SKM-1 (cell line): ENCODE measurements around the gene HIGD2A.
A peak's percentile ranks its signal among the peaks of the same experiment; 100 is the strongest.

Experiments used
- DNase-seq: peaks from one replicate; lab custom pipeline; 2025; ENCODE audit not compliant: unreplicated experiment; lab: John Stamatoyannopoulos, UW

The HIGD2A gene, protein sequence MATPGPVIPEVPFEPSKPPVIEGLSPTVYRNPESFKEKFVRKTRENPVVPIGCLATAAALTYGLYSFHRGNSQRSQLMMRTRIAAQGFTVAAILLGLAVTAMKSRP

DNA sequence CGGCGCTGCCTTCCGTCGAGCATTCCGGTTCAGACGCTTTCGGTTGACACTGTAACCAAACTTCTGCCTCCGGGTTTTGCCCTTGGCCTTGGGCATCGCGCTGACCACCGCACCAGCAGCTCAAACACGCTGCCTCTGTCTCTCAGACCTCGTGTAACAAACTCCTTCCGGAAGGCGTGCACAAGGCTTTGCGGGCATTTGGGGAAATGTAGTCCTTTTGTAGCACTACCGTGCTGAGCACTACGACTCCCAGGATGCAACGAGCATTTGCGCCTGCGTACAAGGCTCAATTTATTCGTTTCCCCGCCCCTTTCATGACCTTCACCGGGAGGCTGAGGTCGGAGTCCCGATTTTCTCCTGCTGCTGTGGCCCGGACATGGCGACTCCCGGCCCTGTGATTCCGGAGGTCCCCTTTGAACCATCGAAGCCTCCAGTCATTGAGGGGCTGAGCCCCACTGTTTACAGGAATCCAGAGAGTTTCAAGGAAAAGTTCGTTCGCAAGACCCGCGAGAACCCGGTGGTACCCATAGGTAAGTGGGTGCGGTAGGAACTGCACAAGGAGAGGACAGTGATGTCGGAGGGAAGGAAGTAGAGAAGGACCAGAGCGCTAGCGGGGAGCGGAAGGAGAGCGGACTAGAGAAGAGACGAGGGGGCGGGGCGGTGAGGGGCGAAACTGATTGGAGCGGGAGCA, at the start of gene HIGD2A, which contains the start of gene NOP16:
TSS of gene HIGD2A (plus strand) at position 308 of the 691 bp plus-strand sequence. CDS start at position 377, 69 bp downstream.
TSS of gene NOP16 (minus strand) at position 155 of the 691 bp plus-strand sequence. CDS start at position 96, 59 bp downstream.
- peak; percentile 99 for DNase-seq

DNA sequence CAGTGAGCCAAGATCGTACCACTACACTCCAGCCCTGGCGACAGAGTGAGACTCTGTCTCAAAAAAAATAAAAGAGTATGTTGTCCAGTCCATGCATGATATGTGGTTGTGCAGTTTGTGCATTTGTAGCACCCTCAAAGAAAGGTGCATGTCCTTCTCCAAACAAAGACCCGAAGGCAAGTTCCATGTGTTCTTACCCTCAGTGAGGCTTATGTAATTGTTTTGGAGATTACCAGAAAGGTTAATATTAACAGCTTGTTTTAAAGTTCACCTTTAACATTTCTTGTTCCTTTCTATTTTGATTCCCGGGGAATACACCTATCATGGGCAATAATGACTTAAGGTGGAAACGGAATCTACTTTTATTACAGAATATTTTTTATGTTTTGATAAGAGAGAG, 49.2 kb upstream of the HIGD2A start:
- DNase-seq: no peak

DNA sequence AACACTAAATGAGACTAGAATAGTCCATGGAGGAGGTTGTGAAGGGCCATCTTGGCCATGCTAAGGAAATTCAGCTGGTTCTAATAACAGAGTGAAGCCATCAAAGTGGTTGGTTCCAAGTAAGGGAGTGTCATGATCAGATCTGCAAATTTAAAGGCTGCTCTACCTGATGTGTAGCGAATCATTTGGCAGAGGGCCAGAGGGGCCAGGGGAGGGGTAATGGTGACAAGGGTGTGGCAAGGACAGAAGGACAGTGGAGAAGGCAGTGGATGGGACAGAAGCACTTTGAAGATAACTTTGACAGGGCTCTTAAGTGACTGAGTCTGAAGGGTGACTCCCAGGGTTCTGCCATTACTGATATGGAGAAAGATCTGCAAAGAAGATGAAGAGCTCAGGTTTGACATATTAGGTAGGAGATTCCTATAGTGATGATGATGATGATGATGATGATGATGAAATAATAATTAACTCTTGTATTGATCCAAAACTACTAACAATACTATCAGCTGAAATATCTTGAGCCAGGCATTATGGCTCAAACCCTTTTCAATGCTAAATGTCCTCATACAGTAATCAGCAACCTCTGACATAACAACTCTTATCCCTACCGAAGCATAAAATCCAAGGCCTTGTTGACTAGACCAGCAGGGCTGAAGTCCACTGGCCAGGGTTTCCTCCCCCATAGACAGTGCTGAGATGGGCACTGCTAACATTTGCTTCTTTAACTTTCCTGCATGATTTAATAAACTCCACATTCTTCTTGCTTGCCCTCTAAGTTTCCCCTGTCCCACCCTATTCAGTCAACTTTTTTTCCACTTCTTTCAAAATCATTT, 47.0 kb upstream of the HIGD2A start:
- DNase-seq: no peak

DNA sequence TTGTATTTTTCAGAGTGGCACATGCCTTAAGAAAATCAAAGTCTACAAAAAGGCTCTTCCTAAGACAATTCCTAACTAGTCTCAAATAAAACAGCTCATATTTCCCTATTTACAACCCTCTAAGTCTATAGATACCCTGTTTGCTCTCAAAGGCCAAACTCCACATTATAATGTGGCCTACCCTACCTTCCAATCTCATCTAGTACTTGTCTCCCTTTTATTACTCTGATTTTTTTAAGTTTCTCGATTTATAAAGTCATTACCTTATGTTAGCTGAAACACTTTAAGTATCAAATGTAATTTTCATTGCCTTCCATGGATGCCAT, 46.4 kb upstream of the HIGD2A start:
- DNase-seq: no peak

DNA sequence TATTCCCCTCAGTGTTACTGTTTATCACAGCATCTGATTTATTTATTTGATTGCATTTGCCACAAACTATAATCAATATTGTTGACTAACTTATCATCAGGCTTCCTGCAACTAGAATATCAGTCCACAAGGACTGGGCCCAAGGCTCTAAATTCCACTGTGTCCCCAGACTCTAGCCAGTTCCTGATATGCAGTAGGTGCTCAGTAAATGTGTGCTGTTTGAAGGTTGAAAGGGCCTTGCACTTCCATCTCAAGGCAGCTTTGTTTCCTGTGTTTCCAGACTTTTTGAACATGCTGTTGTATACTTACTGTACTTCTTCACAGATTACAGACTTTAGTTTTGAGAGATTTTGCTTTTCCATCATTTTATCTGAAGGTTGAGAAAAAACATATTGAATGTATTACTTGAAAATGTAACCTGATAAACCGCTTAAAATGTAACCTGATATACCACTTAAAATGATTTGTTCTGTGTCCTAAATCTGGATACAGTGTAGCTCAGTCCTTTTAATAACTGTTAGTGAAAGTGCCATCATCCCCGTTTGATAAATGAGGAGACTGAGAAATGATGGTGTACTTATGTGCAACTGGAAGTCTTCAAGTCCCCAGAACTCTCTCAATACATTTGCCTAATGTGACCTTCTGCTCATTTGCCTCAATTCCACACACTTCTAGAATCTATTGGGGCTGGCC, 45.6 kb upstream of the HIGD2A start:
- no peak for DNase-seq

DNA sequence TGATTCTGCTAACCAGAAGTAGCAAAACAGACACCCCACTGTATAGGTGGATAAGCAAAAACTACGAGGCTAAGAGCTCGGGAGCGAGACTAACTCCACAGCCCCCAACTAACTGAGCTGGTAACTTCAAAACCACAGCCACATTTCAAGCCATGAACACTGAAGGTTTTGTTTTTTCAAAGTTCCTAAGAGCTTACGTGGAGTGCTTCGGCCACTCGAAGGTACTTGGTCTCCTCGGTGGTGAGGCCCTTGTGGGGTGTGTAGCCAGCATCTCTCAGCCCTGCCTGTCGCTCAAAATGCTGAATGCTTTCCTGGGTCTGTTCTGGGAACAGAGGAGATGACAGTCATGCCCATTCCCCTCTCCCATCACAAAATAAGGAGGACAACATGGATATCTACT, 38.1 kb upstream of the HIGD2A start:
- no peak for DNase-seq

DNA sequence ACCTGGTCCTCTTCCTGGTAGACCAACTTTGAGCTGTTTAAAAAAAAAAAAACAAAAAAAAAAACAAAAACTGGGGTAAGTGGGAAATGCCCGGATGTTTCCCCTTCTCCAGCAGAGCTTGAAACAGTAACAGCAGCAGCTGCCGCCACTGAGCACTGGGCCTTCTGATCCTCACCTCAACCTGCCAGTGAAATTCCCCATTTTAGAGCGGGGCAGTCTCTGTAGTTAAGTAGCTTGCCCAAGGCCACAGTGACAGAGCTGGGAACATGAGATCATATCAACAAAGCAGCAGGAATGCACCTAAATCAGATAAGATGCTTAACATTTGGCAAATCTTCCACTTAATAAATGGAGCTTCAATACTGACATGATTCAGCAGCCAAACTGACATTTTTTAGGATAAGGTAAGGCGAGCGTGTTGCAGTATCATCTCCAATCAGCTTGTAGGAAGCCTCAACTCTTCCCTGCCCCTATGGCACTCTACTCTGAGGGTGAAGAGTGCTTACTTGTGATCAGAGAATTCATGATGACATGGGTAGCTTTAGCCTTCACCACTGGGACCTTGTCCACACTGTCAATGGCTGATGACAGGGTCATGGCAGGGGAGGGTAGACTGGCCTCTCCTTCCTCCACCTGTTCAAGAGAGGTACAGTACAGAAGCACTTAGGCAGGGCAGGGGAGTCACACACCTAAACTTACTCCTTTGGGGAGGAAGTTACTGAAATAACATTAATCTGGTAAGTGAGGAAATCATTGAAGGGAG, 36.3 kb upstream of the HIGD2A start:
- no peak for DNase-seq

DNA sequence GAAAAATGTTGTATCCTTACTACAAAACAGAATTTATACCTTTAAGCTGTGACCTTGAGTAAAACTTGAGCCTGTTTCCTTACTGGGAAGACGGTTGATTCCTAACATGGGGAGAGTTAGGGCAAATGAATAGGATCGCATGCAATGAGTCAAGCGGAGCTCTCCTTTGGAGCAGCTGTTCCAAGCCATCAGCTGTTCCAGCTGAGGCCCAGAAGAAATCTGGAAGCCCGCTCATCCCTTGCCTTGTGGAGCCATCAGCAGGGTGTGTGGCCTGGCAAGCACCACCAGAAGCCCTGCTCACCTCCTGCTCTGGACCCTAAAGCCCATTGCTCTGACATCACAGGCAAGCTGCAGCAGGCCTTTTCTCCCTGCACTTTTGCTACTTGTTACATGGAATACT, 35.0 kb upstream of the HIGD2A start:
- no peak for DNase-seq

DNA sequence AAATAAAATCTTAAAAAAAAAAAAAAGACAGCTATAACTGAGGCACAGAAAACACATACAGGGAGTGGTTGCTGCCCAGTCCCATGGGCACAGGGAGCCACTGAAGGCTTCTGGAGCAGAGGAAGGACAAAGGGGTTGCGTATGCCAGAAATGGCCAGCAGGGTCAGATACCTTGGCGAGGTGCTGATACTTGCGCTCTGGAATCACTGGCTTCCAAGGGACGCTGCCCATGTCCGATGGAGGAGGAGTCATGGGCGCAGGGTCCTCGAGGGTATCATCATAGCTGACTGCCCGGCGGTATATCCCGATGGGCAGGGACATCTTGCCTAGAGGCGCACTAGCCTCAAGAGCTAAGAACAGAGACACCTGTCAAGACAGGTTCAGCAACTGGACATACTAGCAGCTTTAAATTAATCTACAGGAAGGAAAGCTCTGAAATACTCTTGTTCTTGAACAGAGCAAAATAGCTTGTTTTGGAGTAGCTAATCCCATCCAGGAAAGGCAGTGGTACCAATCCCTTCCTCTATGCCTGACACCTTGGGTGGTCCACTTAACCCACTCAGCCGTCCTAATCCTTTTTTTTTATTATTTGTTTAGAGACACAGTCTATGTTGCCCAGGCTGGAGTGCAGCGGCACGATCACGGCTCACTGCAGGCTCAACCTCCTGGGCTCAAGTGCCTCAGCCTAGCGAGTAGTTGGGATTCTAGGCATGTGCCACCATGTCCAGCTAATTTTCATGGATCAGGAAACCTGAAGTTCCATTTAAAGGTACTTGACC, 33.0 kb upstream of the HIGD2A start:
- no peak for DNase-seq

DNA sequence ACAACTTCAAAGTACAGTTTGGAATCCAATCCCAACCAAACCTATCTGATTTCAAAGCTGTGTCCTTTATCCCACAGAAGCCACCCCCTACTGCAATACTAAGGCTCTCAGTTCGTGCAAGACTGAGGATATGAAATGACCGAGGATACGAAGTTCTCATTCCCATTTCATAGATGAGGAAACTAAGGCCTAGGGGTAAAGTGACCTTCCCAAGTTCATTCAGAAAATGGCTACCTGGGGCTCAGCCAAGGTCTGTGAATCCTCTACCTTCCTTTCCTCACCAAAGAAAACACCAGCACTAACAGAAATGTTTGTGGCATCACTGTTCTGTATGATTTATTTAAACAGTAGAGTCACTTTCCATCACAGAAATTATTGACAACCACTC, 32.4 kb upstream of the HIGD2A start:
- no peak for DNase-seq

DNA sequence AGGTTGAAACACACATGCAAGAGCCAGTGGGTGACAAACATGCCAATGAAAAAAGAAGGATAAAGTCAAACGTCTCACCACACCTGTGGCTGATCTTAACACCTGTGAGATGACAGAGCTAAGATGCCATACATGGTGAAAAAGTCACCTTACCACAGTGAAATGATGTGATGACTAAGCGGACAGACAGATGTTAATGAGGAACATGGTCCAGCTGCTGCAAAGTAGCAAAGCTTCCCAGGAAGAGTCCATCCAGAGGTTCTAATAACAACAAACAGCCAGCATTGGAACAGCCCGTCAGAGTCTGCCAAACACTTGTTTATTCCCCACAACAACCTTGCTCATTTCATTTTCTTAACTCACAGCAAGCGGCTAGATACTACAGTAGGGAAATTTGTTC, 28.9 kb upstream of the HIGD2A start:
- no peak for DNase-seq

DNA sequence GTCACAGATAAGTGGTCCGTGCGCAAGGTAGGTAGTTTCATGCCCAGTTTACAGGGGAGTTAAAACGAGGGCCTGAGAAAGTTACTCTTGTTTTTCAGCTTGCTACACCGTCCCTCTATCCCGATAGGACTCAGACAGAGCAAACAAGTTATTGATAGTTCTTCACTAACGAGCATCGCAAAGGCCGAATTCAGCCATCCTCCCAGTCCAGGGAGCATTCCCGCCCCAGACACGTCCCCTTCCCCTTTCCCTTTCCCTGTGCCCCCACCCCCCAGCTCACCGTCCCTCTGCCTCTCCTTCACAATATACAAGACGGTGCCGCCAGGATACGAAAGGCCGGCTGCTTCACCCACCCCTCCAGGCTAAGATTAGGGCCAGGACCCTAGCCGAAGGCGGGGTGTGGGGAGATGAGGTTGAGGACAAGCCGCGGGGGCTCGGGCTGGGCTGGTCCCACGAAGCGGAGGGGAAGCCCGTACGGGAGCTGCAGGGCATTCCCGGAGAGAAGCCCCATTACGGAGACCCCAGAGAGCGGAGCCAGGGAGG, 27.6 kb upstream of the HIGD2A start:
- peak; percentile 5 for DNase-seq

DNA sequence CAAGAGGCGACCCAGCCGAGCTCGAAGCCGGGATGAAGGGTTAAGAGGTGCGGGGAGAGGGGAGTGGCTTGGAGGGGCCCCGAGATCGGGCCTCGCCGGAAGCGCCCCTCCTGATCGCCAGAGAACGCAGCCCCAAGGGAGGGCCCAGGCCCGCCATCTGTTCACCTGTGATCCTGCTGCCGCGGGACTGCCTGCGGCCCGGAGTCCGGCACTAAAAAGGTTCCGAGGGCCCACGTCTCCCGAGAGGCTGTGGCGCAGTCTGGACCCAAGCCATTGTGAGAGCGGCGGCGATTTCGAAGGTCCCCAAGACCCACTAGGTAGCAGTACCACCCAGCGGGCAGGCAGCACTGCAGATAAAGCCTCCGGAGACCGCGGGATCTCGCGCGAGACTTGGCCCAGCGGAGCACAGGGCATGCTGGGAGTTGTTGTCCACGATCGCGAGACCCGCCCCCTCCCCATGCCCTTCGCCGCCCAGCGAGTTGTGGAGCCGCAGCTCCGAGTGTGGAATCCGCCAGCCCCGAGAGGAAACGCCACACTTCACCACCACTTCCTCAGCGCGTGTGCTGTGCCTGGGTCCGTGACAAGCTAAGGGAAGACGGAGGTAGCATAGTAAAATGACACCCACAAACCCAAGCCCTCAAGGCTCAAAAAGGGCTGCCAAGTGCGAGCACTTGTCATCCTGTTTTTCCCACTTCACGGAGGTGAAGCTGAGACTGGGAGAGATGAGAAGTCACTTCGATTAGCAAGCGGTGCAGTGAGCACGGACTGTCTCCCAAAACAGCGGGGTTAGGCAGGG, 26.9 kb upstream of the HIGD2A start, which contains the start of gene KIAA1191:
TSS of gene KIAA1191 (minus strand) at position 328 of the 796 bp plus-strand sequence. CDS start 2,256 bp downstream, outside the sequence.
- DNase-seq: peak; percentile 83

DNA sequence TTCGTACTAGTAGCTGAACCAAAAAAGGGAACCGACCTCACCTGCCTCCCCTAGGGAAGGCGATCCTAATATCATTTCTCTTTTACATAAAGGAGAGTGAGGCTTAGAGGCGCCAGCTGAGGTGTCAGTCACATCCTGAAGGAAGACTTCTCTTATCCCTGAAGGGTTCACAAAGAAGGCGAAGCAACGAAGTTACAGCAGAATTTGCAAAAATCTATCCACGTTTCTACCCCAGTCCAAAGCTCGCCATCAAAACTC, 26.4 kb upstream of the HIGD2A start:
- no peak for DNase-seq

DNA sequence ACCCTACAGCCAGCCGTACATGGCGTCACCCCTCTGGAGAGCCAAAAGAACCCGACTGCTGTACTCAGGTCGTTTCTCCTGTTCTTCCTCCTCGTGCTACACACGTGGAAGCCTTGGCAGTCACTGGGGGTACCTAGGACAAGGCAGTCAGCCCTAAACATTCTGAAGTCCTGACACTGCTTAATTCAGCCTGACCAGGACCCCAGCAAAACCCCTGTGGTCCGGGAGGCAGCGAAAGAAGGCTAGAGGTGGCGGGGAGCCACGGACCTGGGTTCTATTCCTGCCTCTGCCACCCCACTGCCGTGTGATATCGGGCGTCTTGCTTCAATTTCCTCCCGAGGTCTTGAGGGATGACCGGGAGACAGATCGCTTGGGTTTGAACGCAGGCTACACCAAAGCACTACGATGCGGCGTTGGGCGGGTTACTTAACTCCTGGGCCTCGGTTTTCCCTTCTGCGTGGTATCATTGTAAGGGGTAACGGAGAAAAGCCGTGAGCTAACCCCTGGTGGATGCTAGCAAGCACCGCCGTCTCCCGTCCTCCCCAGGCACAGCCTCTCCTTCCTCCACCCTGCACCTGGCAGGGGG, 23.7 kb upstream of the HIGD2A start:
- DNase-seq: no peak

DNA sequence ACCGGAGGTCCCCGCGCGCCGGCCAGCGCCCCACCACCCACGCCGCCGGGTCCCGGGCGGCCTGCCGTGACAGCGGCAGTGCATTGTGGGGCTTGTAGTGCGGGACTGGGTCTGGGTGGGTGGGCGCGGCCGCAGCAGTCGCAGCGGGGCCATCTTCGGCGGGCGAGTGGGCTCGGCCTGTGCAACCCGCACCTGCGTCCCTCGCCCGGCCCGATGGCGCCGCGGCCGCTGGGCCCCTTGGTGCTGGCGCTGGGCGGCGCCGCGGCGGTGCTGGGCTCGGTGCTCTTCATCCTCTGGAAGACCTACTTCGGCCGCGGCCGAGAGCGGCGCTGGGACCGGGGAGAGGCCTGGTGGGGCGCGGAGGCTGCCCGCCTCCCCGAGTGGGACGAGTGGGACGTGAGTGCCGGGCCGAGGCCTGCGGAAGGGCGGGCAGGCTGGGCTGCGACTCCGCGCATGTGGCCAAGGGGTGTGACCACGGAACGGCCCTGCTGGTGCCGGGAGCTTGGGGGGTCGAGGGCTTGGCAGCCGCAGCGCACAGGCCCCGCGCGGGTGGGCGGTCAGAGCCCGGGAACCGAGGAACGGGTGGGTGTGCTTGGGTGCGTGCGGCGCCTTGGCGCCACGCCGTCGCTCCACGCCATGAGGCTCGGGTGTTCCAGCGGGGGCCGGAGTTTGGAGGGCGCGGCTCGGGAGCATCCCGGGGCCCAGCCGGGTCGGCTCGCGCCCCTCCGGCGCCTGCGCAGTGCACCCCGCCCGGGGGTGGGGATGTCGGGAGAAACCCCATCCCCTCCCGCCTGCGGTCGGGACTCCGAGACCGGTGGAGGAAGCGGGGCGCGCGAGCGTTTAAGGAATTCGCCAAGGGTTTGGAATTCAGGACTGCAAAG, 23.0 kb upstream of the HIGD2A start, which contains the start of gene ARL10:
TSS of gene ARL10 (plus strand) at position 137 of the 881 bp plus-strand sequence. CDS start at position 214, 77 bp downstream.
- no peak for DNase-seq

DNA sequence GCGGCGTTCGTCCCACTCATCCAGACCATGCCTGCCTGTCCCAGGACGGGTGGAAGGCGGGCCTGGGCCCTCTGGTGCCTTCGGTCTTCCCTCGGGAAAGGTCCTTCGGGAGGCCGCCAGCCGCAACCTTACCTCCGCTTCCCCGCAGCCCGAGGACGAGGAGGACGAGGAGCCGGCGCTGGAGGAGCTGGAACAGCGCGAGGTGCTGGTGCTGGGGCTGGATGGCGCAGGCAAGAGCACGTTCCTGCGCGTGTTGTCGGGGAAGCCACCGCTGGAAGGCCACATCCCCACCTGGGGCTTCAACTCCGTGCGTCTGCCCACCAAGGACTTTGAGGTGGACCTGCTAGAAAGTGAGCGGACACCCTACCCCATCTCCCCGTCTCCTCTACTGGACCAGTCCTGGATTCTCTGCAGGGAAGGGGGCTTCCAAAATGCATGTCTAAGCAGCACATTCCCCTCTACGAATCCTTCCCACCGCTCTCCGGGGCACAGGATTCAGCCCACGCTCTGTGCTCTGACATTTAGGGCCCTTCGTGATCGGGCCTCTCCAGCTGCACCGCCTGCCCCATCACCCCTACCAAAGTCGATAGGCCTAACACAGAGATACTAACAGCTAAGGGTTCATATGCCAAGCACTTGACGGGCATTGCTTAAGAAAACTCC, 22.2 kb upstream of the HIGD2A start:
- DNase-seq: no peak
